Hepatocyte (in vitro differentiated cells): ENCODE results near the gene KLHL3. TPM values are rescaled to one million over a fixed set of nuclear protein-coding genes. Genes with fewer than 3 reads are reported as not detected.

Experiments used
- DNase-seq: peaks from one replicate; pipeline ENCODE4 v3.0.0-alpha.2; 2016; ENCODE audit warnings: low spot score
- H2AFZ ChIP-seq: fragments of 200-600 bp; sonication (generic); 2 replicates; pipeline ENCODE4 v1.6.0; 2016; ENCODE audit warnings: antibody characterized with exemption, mild to moderate bottlenecking
- H3K27ac ChIP-seq: fragments of 200-600 bp; sonication (generic); 2 replicates; pipeline ENCODE4 v1.5.1; 2016; ENCODE audit warnings: mild to moderate bottlenecking
- H3K27me3 ChIP-seq: fragments of 200-600 bp; sonication (generic); 2 replicates; pipeline ENCODE4 v1.6.1; 2016
- H3K36me3 ChIP-seq: fragments of 200-600 bp; sonication (generic); replicated peaks from 2 replicates; pipeline ENCODE4 v1.5.1; 2016; ENCODE audit warnings: low read depth; ENCODE audit not compliant: insufficient read depth
- H3K4me1 ChIP-seq: fragments of 200-600 bp; sonication (generic); 2 replicates; pipeline ENCODE4 v1.5.1; 2016; ENCODE audit warnings: mild to moderate bottlenecking, moderate library complexity; ENCODE audit not compliant: insufficient read depth
- H3K4me2 ChIP-seq: fragments of 200-600 bp; sonication (generic); 2 replicates; pipeline ENCODE4 v1.6.0; 2016
- H3K4me3 ChIP-seq: fragments of 200-600 bp; sonication (generic); 2 replicates; pipeline ENCODE4 v1.5.1; 2016; ENCODE audit warnings: mild to moderate bottlenecking
- H3K79me2 ChIP-seq: fragments of 200-600 bp; sonication (generic); 2 replicates; pipeline ENCODE4 v1.6.0; 2017; ENCODE audit warnings: mild to moderate bottlenecking
- H3K9me2 ChIP-seq: fragments of 200-600 bp; sonication (generic); replicated peaks from 2 replicates; pipeline ENCODE4 v1.6.0; 2017; ENCODE audit warnings: mild to moderate bottlenecking; ENCODE audit not compliant: insufficient read depth
- H3K9me3 ChIP-seq: fragments of 200-600 bp; sonication (generic); 2 replicates; pipeline ENCODE4 v1.5.1; 2016; ENCODE audit warnings: low read depth, mild to moderate bottlenecking
- H4K20me1 ChIP-seq: fragments of 200-600 bp; sonication (generic); 2 replicates; pipeline ENCODE4 v1.6.0; 2016; ENCODE audit warnings: mild to moderate bottlenecking; ENCODE audit not compliant: insufficient read depth, poor library complexity, severe bottlenecking
- CTCF ChIP-seq: fragments of 200-600 bp; sonication (generic); IDR thresholded peaks from 2 replicates; pipeline ENCODE4 v1.5.1; 2016; ENCODE audit warnings: antibody characterized with exemption, mild to moderate bottlenecking; ENCODE audit not compliant: poor library complexity
- EZH2 ChIP-seq: fragments of 200-600 bp; sonication (generic); IDR thresholded peaks from 2 replicates; pipeline ENCODE4 v1.6.1; 2016; ENCODE audit warnings: antibody characterized with exemption, mild to moderate bottlenecking, borderline replicate concordance
- EZH2phosphoT487 ChIP-seq: fragments of 200-600 bp; sonication (generic); IDR thresholded peaks from one replicate; pipeline ENCODE4 v1.6.1; 2018; ENCODE audit warnings: antibody characterized with exemption, mild to moderate bottlenecking, low read depth, moderate library complexity; ENCODE audit not compliant: unreplicated experiment, severe bottlenecking
- WGBS: methylation state at CpG from one replicate; pipeline ENCODE4 v1.1.6; 2016; ENCODE audit warnings: low lambda C conversion rate; ENCODE audit errors: missing lambda C conversion rate; 5-methylcytosine and 5-hydroxymethylcytosine counted together
- polyA plus RNA-seq: library from polyadenylated mRNA; unstranded; fragments of >200 nt; fragmentation: Nextera tagmentation; extraction: Ambion mirVana; gene quantifications from 2 replicates; pipeline ENCODE4 v1.2.1, GENCODE V29; 2016
- total RNA-seq: library from RNA; depleted of rRNA; stranded (reverse); fragments of >200 nt; gene quantifications from 2 replicates; pipeline ENCODE4 v1.2.3, GENCODE V29; 2014

The KLHL3 gene
- total and polyA plus RNA-seq, 2 experiments from 2014 or later = 1.4 to 5.3 TPM

- Histone ChIP-seq H3K4me2 (peak overlapping the region; percentile 87), H2AFZ (no peak overlapping the region), H4K20me1 (peaks cover 53% of the 10 kb centered on the region), H3K9me3 (no peaks in the 10 kb centered on the region), H3K27me3 (no peaks in the 10 kb centered on the region), H3K4me3 (peak overlapping the region; percentile 84), H3K4me1 (peaks cover 28% of the 10 kb centered on the region), H3K36me3 (no peaks in the 10 kb centered on the region), H3K27ac (peak overlapping the region; percentile 97), H3K9me2 (no peaks in the 10 kb centered on the region), H3K79me2 (peaks cover 57% of the 10 kb centered on the region)
- DNase-seq = peak; percentile 37
- TF ChIP-seq EZH2phosphoT487 (no peak), EZH2 (no peak), CTCF (no peak)
- WGBS = 2% methylated on average over 62 of the region's 63 CpGs
Observed at GRCh38 chr5:137752905-137753690, 17.2 kb upstream of the KLHL3 start.

- Histone ChIP-seq H3K27ac (peak overlapping the region; percentile 97), H3K4me3 (peak overlapping the region; percentile 84), H3K27me3 (no peaks in the 10 kb centered on the region), H2AFZ (no peak overlapping the region), H4K20me1 (peaks cover 54% of the 10 kb centered on the region), H3K9me3 (no peaks in the 10 kb centered on the region), H3K79me2 (peaks cover 57% of the 10 kb centered on the region), H3K9me2 (no peaks in the 10 kb centered on the region), H3K36me3 (no peaks in the 10 kb centered on the region), H3K4me1 (peaks cover 28% of the 10 kb centered on the region), H3K4me2 (peak overlapping the region; percentile 87)
- under 1% methylated on average over 7 of the region's 7 CpGs for WGBS
- TF ChIP-seq CTCF (peak; percentile 85), EZH2 (no peak)
- DNase-seq = peak; percentile 76
Observed at GRCh38 chr5:137751869-137752491, 16.1 kb upstream of the KLHL3 start.

GRCh38 chr5:137750436-137750835, 14.5 kb upstream of the KLHL3 start:
- H3K4me3 ChIP-seq = peak overlapping the region; percentile 84
- H3K4me2 ChIP-seq = peak overlapping the region; percentile 87
- TF ChIP-seq CTCF = no peak
- no peak for TF ChIP-seq EZH2
- no peak for TF ChIP-seq EZH2phosphoT487
- no peaks in the 10 kb centered on the region for H3K36me3 ChIP-seq
- peaks cover 57% of the 10 kb centered on the region for H3K79me2 ChIP-seq
- H3K4me1 ChIP-seq = peaks cover 28% of the 10 kb centered on the region
- no peaks in the 10 kb centered on the region for H3K27me3 ChIP-seq
- no peaks in the 10 kb centered on the region for H3K9me2 ChIP-seq
- no peak for DNase-seq
- WGBS = 94% methylated on average over 1 of the region's 1 CpG
- H3K27ac ChIP-seq = no peak overlapping the region
- H4K20me1 ChIP-seq = peaks cover 54% of the 10 kb centered on the region
- no peak overlapping the region for H2AFZ ChIP-seq
- H3K9me3 ChIP-seq = no peaks in the 10 kb centered on the region
